OCI-LY1 (cell line): Measurements from ENCODE around the gene MAPK1IP1L.

ENCODE experiments used
- CTCF ChIP-seq: fragments of 200-600 bp; sonication (generic), shearing (Covaris generic); IDR thresholded peaks from 2 replicates; pipeline ENCODE4 v1.5.1; 2017; ENCODE audit warnings: mild to moderate bottlenecking, antibody characterized with exemption, low read length, moderate library complexity, mixed read lengths
- EZH2 ChIP-seq: fragments of 200-600 bp; sonication (generic), shearing (Covaris generic); IDR thresholded peaks from 2 replicates; pipeline ENCODE4 v1.8.0; 2017; ENCODE audit warnings: borderline replicate concordance, mixed run types, mild to moderate bottlenecking, antibody characterized with exemption, low read length, moderate library complexity, mixed read lengths

- TF ChIP-seq EZH2 (no peak), CTCF (no peak)
Measured at GRCh38 chr14:55057919-55058318, 6.5 kb downstream of the MAPK1IP1L start.
